ENCODE measurements around the gene DPYD.

DNA sequence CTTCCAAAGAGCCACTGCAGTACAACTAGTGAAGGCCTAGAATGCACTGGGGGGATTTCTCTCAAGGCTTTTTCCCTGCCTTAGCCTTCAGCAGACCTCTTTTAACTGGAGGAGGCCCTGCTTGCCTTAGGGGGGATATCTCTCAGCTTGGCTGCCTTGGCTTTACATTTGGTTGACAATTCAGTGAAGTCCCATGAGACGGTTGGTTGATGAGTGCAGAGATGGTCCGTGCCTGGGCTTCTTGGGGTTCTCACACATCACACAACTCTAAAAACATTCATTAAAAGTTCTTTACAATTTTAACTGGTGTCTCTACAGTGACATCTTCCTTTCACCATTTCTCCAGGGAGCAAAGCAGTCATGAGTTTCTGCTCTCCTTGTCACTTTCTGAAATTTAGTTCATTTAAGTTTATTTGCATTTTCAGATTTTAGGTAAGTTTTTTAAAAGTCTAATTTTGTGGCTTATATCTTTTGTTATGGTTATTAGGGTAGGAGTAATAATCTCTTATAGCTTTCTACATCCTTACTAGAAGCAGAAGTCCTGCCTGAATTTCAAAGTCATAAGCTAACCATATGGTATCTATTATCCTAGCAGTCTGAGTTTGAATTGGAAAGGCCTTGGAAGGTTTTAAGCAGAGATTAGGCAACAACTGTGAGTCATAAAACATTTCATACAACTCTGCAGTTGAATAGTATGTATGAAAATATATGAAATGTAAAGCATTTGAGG lies 487.6 kb downstream of the DPYD start:
- no peak for TF ChIP-seq POLR2AphosphoS5 (IDR thresholded peaks at IDR 0.05; ENCODE audit: low read length)
- TF ChIP-seq TBL1XR1 (IDR thresholded peaks at IDR 0.05; ENCODE audit: low read depth, low read length): no peak
- TF ChIP-seq, protein P1, sequence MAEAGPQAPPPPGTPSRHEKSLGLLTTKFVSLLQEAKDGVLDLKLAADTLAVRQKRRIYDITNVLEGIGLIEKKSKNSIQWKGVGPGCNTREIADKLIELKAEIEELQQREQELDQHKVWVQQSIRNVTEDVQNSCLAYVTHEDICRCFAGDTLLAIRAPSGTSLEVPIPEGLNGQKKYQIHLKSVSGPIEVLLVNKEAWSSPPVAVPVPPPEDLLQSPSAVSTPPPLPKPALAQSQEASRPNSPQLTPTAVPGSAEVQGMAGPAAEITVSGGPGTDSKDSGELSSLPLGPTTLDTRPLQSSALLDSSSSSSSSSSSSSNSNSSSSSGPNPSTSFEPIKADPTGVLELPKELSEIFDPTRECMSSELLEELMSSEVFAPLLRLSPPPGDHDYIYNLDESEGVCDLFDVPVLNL (IDR thresholded peaks at IDR 0.05; ENCODE audit: low read depth, low read length): no peak
- TF ChIP-seq NBN (IDR thresholded peaks at IDR 0.05): no peak
- TF ChIP-seq POLR2A (IDR thresholded peaks at IDR 0.05; ENCODE audit: low read depth, low read length): no peak
- no peak for TF ChIP-seq CEBPB (IDR thresholded peaks at IDR 0.05; ENCODE audit: borderline replicate concordance in 1 of 2, low read depth in 2 of 2, low read length in 2 of 2)

All from GM12878 (cell line).